SH-SY5Y (cell line): ENCODE measurements around the gene UBN2.

Source experiments
- GATA2 ChIP-seq: IDR thresholded peaks from 2 replicates; pipeline ENCODE4 v1.6.1; 2011; ENCODE audit warnings: mild to moderate bottlenecking, low read depth, low read length
- GATA3 ChIP-seq: IDR thresholded peaks from 2 replicates; pipeline ENCODE4 v1.6.1; 2011; ENCODE audit warnings: low read depth, mild to moderate bottlenecking, low read length, moderate library complexity

DNA sequence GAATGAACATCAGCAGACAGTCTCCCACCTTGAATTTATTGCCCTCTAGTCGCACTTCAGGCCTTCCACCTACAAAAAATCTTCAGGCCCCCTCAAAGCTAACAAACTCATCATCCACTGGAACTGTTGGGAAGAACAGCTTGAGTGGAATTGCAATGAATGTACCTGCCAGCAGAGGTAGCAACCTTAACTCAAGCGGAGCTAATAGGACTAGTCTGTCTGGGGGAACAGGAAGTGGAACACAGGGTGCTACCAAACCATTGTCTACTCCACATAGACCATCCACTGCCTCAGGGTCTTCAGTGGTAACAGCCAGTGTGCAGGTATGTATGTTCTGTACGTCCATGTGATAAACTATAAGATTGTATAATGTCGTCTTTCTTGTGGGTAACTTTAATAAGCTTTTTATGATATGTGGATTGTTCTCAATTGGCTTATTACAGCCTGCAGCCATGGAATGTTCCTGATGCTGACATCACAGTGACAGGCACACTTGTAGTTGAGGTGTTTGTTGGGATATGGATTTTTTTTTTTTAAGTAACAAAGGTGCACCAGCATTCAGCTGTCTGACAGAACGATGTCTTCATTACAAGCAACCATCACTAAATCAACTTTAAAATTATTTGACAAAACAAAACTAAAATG lies 53.3 kb downstream of the UBN2 start:
- TF ChIP-seq GATA2 (no peak), GATA3 (no peak)
